ENCODE measurements around the gene RGS18.

Gene RGS18

DNA sequence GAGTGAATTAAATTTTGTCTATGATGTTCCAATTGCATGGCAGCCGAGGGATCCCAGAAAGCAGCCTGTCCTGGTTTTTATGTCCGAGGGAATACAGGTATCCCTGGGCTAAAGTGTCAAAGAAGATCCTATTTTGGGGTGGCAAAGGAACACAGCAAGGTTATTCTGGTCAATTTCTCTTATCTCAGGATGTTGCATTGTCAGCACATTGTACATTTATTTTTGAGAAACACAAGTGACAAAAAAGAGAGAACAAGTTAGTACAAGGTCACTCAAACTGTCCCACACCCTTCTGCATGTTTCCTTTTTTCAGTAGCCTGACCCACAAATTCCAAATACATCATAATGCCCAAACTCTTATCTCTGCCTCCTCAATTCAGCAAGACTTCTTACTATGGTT lies 17.7 kb downstream of the RGS18 start:
- Histone ChIP-seq H3K4me3 (ENCODE audit: low read depth, low read length) (no peak overlapping the region), H3K36me3 (ENCODE audit: control insufficient read depth in 2 of 2, insufficient read depth in 1 of 2, low read length in 2 of 2) (no peaks in the 10 kb centered on the region), H3K27ac (ENCODE audit: extremely low read depth, low read depth, low read length) (no peak overlapping the region), H3K4me1 (ENCODE audit: control insufficient read depth, insufficient read depth, low read length) (no peaks in the 10 kb centered on the region), H3K9me3 (ENCODE audit: control insufficient read depth, insufficient read depth, low read depth, low read length) (no peaks in the 10 kb centered on the region)
- TF ChIP-seq ZNF571 (tag by site-specific recombination; IDR thresholded peaks at IDR 0.05), result no peak
- ChIA-PET POLR2A (no interaction called here), CTCF (interaction anchor here (0.6 kb wide), 1 partner anchor 659 kb away, joined by 4 read pairs; no protein-coding TSS in a partner anchor)

DNA sequence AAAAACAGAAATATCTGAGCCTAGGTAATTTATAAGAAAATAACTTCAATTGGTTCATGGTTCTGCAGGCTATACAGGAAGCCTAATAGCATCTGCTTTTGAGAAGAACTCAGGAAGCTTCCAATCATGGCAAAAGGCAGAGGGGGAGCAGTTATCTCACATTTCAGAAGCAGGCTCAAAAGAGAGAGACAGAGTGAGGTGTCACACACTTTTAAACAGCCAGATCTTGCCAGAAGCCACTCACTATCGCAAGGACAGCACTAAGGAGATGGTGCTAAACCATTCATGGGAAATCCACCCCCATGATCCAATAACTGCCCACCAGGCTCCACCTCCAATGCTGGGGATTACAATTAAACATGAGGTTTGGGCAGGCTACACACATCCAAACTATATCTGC lies 25.5 kb downstream of the RGS18 start:
- no peak overlapping the region for H3K27ac ChIP-seq (ENCODE audit: extremely low read depth, low read depth, low read length)
- ChIA-PET CTCF (no interaction called here), POLR2A (no interaction called here)
- H3K36me3 ChIP-seq (ENCODE audit: control insufficient read depth in 2 of 2, insufficient read depth in 1 of 2, low read length in 2 of 2), result no peaks in the 10 kb centered on the region
- TF ChIP-seq ZNF24 (tag by site-specific recombination; IDR thresholded peaks at IDR 0.05), result no peak
- no peak for TF ChIP-seq ZNF560 (tag by site-specific recombination; IDR thresholded peaks at IDR 0.05; ENCODE audit: borderline replicate concordance)
- TF ChIP-seq HOXA7 (CRISPR knock-in tag; IDR thresholded peaks at IDR 0.05; ENCODE audit: borderline replicate concordance), result no peak
- no peaks in the 10 kb centered on the region for H3K4me1 ChIP-seq (ENCODE audit: control insufficient read depth, insufficient read depth, low read length)
- no peaks in the 10 kb centered on the region for H3K9me3 ChIP-seq (ENCODE audit: control insufficient read depth, insufficient read depth, low read depth, low read length)
- no peak overlapping the region for H3K4me3 ChIP-seq (ENCODE audit: low read depth, low read length)

DNA sequence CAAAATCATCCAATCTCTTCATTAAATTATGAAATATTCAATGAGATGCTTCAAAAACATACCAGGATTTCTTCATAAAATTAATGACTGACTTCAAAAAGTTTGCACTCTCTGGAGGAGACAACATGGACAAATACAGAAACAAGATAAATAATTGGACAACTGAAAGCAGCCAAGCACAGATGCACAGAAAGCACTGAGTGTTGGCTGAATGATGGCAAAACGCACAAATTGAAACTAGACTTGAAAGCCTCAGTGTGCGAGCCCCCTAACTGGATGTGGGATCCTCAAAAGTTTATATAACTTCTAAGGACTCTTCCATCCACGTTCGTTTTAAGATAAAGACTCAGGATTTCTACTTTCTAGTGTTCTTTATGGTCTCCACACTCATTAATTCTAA lies 27.9 kb downstream of the RGS18 start:
- Histone ChIP-seq H3K9me3 (ENCODE audit: control insufficient read depth, insufficient read depth, low read depth, low read length) (no peaks in the 10 kb centered on the region), H3K4me1 (ENCODE audit: control insufficient read depth, insufficient read depth, low read length) (no peaks in the 10 kb centered on the region), H3K36me3 (ENCODE audit: control insufficient read depth in 2 of 2, insufficient read depth in 1 of 2, low read length in 2 of 2) (no peaks in the 10 kb centered on the region), H3K4me3 (ENCODE audit: low read depth, low read length) (no peak overlapping the region), H3K27ac (ENCODE audit: extremely low read depth, low read depth, low read length) (no peak overlapping the region)
- ChIA-PET POLR2A (no interaction called here), CTCF (no interaction called here)
- TF ChIP-seq ZNF549 (tag by site-specific recombination; IDR thresholded peaks at IDR 0.05) (no peak), ZNF560 (tag by site-specific recombination; IDR thresholded peaks at IDR 0.05; ENCODE audit: borderline replicate concordance) (no peak), HIC1 (tag by site-specific recombination; IDR thresholded peaks at IDR 0.05) (no peak), ZNF404 (tag by site-specific recombination; IDR thresholded peaks at IDR 0.05) (no peak), ZNF585B (tag by site-specific recombination; IDR thresholded peaks at IDR 0.05) (no peak), ZBTB17 (tag by site-specific recombination; IDR thresholded peaks at IDR 0.05) (no peak)

DNA sequence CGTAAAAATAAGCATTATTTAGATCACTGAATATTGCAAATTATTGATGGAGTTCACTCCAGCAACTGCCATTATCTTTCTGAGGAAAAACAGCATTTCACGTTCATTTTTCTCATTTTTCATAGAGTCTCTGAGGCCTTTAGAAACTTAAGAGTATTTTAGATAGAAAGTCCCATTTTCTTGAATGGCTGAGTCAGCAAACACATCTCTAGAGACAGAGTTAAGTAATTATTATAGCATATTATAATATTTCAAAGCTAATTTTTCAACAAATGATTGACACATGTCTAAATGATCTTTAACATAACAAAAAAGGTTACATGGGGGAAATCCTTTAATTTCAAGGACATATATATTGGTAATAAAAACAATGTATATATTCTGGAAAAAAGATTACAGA lies 31.8 kb downstream of the RGS18 start:
- POLR2A ChIA-PET, result no interaction called here
- CTCF ChIA-PET, result no interaction called here
- H3K9me3 ChIP-seq (ENCODE audit: control insufficient read depth, insufficient read depth, low read depth, low read length), result no peaks in the 10 kb centered on the region
- no peaks in the 10 kb centered on the region for H3K36me3 ChIP-seq (ENCODE audit: control insufficient read depth in 2 of 2, insufficient read depth in 1 of 2, low read length in 2 of 2)
- no peak overlapping the region for H3K4me3 ChIP-seq (ENCODE audit: low read depth, low read length)
- no peaks in the 10 kb centered on the region for H3K4me1 ChIP-seq (ENCODE audit: control insufficient read depth, insufficient read depth, low read length)
- no peak overlapping the region for H3K27ac ChIP-seq (ENCODE audit: extremely low read depth, low read depth, low read length)
- TF ChIP-seq HOXD13 (CRISPR knock-in tag; IDR thresholded peaks at IDR 0.05; ENCODE audit: borderline replicate concordance) (no peak), ZNF16 (tag by site-specific recombination; IDR thresholded peaks at IDR 0.05; ENCODE audit: low read depth) (no peak), TRIM28 (IDR thresholded peaks at IDR 0.05; ENCODE audit: borderline replicate concordance, low read length) (no peak), ZNF549 (tag by site-specific recombination; IDR thresholded peaks at IDR 0.05) (no peak)

- TF ChIP-seq ZFP3 (tag by site-specific recombination; IDR thresholded peaks at IDR 0.05; ENCODE audit: low read depth), result no peak
- peak; percentile 54 for TF ChIP-seq SETDB1 (IDR thresholded peaks at IDR 0.05; ENCODE audit: insufficient read length, low read length)
Observed at GRCh38 chr1:192201303-192201702, 43.0 kb downstream of the RGS18 start.

More at GRCh38 chr1:192201303-192201702, 43.0 kb downstream of the RGS18 start:
- CTCF ChIA-PET, result no interaction called here
- H3K9me3 ChIP-seq (ENCODE audit: control insufficient read depth, insufficient read depth, low read depth, low read length), result no peaks in the 10 kb centered on the region
- no peaks in the 10 kb centered on the region for H3K4me1 ChIP-seq (ENCODE audit: control insufficient read depth, insufficient read depth, low read length)
- POLR2A ChIA-PET, result no interaction called here
- H3K4me3 ChIP-seq (ENCODE audit: low read depth, low read length), result no peak overlapping the region
- no peaks in the 10 kb centered on the region for H3K36me3 ChIP-seq (ENCODE audit: control insufficient read depth in 2 of 2, insufficient read depth in 1 of 2, low read length in 2 of 2)
- no peak overlapping the region for H3K27ac ChIP-seq (ENCODE audit: extremely low read depth, low read depth, low read length)
